ENCODE measurements around the gene RIPOR2.
"Not testable (repeated sequence)": the region's sequence is repeated elsewhere in the genome, so short reads cannot be mapped to it uniquely, and the experiment has no call there.

- not testable (repeated sequence) for TF ChIP-seq FOXA1, YY1 (IDR thresholded peaks at IDR 0.05)
Observed at GRCh38 chr6:24948261-24948660, 12.5 kb upstream of the RIPOR2 start.

Data from liver (tissue), 1 donor.